ENCODE data around the gene PIGL.

DNA sequence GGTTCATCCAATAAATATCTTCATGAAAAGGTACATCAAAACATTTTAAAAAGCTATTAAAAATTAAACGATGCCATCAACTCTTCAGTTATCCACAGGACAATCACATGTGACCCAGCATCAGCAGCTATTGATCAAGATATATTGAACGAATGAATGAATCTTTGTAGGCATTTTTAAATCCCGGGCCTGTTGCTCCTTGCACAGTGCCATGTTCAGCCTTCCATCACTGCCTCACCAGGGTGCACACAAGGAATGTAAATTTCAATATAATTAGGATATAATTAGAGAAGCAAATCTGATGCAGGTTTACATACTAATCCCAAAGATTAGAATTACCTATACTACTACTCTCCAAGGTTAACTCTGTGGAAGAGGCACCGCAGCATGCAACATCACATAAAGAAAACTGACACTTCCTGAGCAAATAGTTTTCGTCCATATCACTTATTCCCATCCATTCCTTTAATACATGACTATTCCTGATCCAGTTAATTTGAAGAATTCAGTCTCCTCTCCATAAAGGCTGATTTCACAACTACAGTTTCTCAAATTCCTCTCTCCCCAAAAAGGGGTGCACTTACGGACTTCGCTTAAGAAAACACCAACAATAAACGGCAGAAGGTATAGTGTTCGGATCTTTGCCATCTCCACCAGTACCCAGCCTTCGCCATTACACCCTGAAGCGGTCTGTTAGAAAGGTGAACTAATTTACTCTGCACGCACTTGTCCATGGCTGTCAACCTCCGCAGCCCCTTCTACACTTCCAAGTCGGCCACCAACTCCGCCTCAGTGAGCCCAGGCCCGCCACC is 2.6 kb upstream of the PIGL start:
- TF ChIP-seq, protein P1, sequence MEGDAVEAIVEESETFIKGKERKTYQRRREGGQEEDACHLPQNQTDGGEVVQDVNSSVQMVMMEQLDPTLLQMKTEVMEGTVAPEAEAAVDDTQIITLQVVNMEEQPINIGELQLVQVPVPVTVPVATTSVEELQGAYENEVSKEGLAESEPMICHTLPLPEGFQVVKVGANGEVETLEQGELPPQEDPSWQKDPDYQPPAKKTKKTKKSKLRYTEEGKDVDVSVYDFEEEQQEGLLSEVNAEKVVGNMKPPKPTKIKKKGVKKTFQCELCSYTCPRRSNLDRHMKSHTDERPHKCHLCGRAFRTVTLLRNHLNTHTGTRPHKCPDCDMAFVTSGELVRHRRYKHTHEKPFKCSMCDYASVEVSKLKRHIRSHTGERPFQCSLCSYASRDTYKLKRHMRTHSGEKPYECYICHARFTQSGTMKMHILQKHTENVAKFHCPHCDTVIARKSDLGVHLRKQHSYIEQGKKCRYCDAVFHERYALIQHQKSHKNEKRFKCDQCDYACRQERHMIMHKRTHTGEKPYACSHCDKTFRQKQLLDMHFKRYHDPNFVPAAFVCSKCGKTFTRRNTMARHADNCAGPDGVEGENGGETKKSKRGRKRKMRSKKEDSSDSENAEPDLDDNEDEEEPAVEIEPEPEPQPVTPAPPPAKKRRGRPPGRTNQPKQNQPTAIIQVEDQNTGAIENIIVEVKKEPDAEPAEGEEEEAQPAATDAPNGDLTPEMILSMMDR (IDR thresholded peaks at IDR 0.05), result no peak
- TF ChIP-seq EZH2 (IDR thresholded peaks at IDR 0.05; ENCODE audit: borderline replicate concordance, insufficient read depth, low read depth, low read length, poor library complexity, severe bottlenecking), result no peak

All from B cell (primary cell).